Kidney glomerular epithelial cell (primary cell): ENCODE measurements around the gene TXK.

Experiments
- DNase-seq: peaks from one replicate; lab custom pipeline; 2025; lab: John Stamatoyannopoulos, UW

TXK gene

GRCh38 chr4:48103483-48104139 lies 30.4 kb downstream of the TXK start:
- DNase-seq: no peak

GRCh38 chr4:48102303-48102702 lies 31.7 kb downstream of the TXK start:
- DNase-seq: no peak

GRCh38 chr4:48100256-48100655 lies 33.8 kb downstream of the TXK start:
- DNase-seq: no peak

GRCh38 chr4:48095441-48095840 lies 38.6 kb downstream of the TXK start:
- DNase-seq: no peak

- DNase-seq: peak; percentile 62
These were observed 40.0 kb downstream of the TXK start for GRCh38 chr4:48093991-48094416.

- no peak for DNase-seq
These were observed 43.4 kb downstream of the TXK start for GRCh38 chr4:48090621-48091020.

- DNase-seq: no peak
These were observed 48.0 kb downstream of the TXK start for GRCh38 chr4:48085821-48086589.

GRCh38 chr4:48082956-48083355 lies 51.1 kb downstream of the TXK start:
- DNase-seq: no peak

- no peak for DNase-seq
These were observed 52.9 kb downstream of the TXK start for GRCh38 chr4:48081196-48081595.

GRCh38 chr4:48079972-48080391 lies 54.1 kb downstream of the TXK start:
- DNase-seq: no peak

- no peak for DNase-seq
These were observed 55.0 kb downstream of the TXK start for GRCh38 chr4:48078862-48079655.

GRCh38 chr4:48078425-48078824 lies 55.6 kb downstream of the TXK start:
- DNase-seq: no peak

- DNase-seq: no peak
These were observed 59.4 kb downstream of the TXK start for GRCh38 chr4:48074657-48075056.

- DNase-seq: no peak
These were observed 60.4 kb downstream of the TXK start for GRCh38 chr4:48073567-48074103.

GRCh38 chr4:48071191-48071590 lies 62.9 kb downstream of the TXK start:
- peak; percentile 50 for DNase-seq

- DNase-seq: no peak
These were observed 65.0 kb downstream of the TXK start for GRCh38 chr4:48069026-48069425.

GRCh38 chr4:48068182-48068581 lies 65.9 kb downstream of the TXK start:
- no peak for DNase-seq

- no peak for DNase-seq
These were observed 66.5 kb downstream of the TXK start for GRCh38 chr4:48067536-48067935.

GRCh38 chr4:48065587-48066052 lies 68.4 kb downstream of the TXK start:
- DNase-seq: no peak

GRCh38 chr4:48064349-48064748 lies 69.7 kb downstream of the TXK start:
- DNase-seq: no peak

- DNase-seq: no peak
These were observed 75.2 kb downstream of the TXK start for GRCh38 chr4:48058617-48059530.
